ES-I3 (cell line): ENCODE measurements around the gene CETN1.

Experiments used
- H3K36me3 ChIP-seq: 2 replicates; pipeline ENCODE4 v1.6.1; 2013; ENCODE audit warnings: mild to moderate bottlenecking, low read length, control low read depth, moderate library complexity; ENCODE audit not compliant: insufficient read depth
- H3K4me1 ChIP-seq: 2 replicates; pipeline ENCODE4 v1.6.1; 2013; ENCODE audit warnings: mild to moderate bottlenecking, control low read depth, low read length; ENCODE audit not compliant: insufficient read depth
- H3K9ac ChIP-seq: 2 replicates; pipeline ENCODE4 v1.6.1; 2013; ENCODE audit warnings: low read depth, mild to moderate bottlenecking, low read length, moderate library complexity
- H3K9me3 ChIP-seq: 2 replicates; pipeline ENCODE4 v1.6.1; 2013; ENCODE audit warnings: mild to moderate bottlenecking, low read length, moderate library complexity; ENCODE audit not compliant: control insufficient read depth, insufficient read depth

Gene CETN1

DNA sequence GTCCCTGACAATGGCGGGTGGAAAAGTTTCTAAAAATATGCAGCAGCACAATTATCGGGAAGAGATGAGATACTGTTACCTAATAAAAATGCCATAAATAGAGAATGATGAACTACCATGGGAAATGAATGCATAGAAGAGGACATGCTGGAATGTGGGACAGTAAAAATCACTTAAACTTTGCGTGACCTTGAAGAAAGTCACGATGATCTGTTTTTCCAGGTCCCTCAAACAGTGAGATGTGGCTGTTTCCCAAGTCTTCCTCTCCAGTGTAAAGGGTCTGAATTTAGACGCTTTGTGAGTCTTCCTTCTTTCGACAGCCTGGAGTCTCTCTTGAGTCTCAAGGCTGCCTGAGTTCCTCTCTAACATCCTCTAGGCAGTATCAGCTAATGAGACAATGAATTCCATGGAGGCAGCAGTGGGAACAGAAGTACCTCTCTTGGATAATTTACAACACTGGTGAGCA lies 18.0 kb downstream of the CETN1 start:
- peaks cover 4% of the 10 kb centered on the region; the same call in 1 of the 2 replicates for H3K4me1 ChIP-seq
- no peak overlapping the region for H3K9ac ChIP-seq
- H3K36me3 ChIP-seq: no peaks in the 10 kb centered on the region
- no peaks in the 10 kb centered on the region for H3K9me3 ChIP-seq

DNA sequence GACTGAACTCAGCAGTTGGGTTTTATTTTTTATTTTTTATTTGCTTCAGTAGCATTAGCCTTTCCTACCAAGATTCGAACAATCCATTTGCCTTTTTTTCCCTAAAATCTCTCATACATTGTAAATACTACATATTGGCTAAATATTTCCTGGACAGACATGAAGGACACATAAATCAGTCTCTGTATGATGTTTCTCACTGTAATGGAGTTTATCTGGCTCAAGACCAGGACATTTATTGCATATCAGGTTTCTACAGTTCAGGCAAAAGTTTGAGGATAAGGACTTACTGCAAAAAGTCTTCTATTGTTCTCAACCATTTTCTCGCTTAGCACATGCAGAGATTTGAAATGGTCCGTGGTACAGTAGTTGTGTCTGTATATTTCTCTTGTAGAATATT lies 19.9 kb downstream of the CETN1 start:
- no peaks in the 10 kb centered on the region for H3K36me3 ChIP-seq
- no peak overlapping the region for H3K9ac ChIP-seq
- no peaks in the 10 kb centered on the region for H3K9me3 ChIP-seq
- H3K4me1 ChIP-seq: peaks cover 4% of the 10 kb centered on the region; the same call in 1 of the 2 replicates

GRCh38 chr18:604771-605170 lies 24.6 kb downstream of the CETN1 start:
- Histone ChIP-seq H3K4me1 (no peaks in the 10 kb centered on the region), H3K36me3 (no peaks in the 10 kb centered on the region), H3K9me3 (no peaks in the 10 kb centered on the region), H3K9ac (no peak overlapping the region)

GRCh38 chr18:607930-608329 lies 27.8 kb downstream of the CETN1 start:
- H3K36me3 ChIP-seq: no peaks in the 10 kb centered on the region
- no peaks in the 10 kb centered on the region for H3K9me3 ChIP-seq
- no peak overlapping the region for H3K9ac ChIP-seq
- no peaks in the 10 kb centered on the region for H3K4me1 ChIP-seq

GRCh38 chr18:610214-610928 lies 30.2 kb downstream of the CETN1 start:
- Histone ChIP-seq H3K36me3 (no peaks in the 10 kb centered on the region), H3K4me1 (no peaks in the 10 kb centered on the region), H3K9me3 (no peaks in the 10 kb centered on the region), H3K9ac (no peak overlapping the region)

- Histone ChIP-seq H3K4me1 (no peaks in the 10 kb centered on the region), H3K36me3 (no peaks in the 10 kb centered on the region), H3K9me3 (no peaks in the 10 kb centered on the region), H3K9ac (no peak overlapping the region)
Observed at GRCh38 chr18:612156-612555, 32.0 kb downstream of the CETN1 start.

- H3K36me3 ChIP-seq: no peaks in the 10 kb centered on the region
- no peak overlapping the region for H3K9ac ChIP-seq
- no peaks in the 10 kb centered on the region for H3K9me3 ChIP-seq
Observed at GRCh38 chr18:614193-614592, 34.0 kb downstream of the CETN1 start.

DNA sequence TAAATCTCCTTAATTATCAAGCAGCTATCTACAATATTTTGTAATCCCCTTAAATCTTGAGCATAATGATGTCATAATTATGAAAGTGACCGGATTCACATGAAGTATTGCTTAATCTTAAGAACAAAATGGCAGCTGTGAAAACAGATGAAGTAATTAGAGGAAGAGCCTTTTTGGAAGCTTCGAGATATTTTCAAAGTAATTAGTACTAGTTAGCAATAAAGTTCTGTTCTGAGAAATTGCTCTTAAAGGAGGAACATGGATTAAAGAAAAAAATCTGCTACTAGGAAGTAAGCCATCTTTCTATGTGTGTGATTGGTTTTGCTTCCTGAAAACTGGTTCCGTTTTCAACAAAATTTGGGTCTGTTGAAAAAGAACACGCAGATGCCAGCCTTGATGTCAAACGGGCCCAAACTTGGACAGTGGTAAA lies 34.9 kb downstream of the CETN1 start:
- no peaks in the 10 kb centered on the region for H3K36me3 ChIP-seq
- no peaks in the 10 kb centered on the region for H3K9me3 ChIP-seq
- no peaks in the 10 kb centered on the region for H3K4me1 ChIP-seq
- no peak overlapping the region for H3K9ac ChIP-seq

More at GRCh38 chr18:614193-614592, 34.0 kb downstream of the CETN1 start:
- H3K4me1 ChIP-seq: no peaks in the 10 kb centered on the region

- Histone ChIP-seq H3K36me3 (no peaks in the 10 kb centered on the region), H3K9me3 (no peaks in the 10 kb centered on the region), H3K4me1 (no peaks in the 10 kb centered on the region), H3K9ac (no peak overlapping the region)
Observed at GRCh38 chr18:615773-616172, 35.6 kb downstream of the CETN1 start.

GRCh38 chr18:616380-616995 lies 36.3 kb downstream of the CETN1 start:
- no peaks in the 10 kb centered on the region for H3K4me1 ChIP-seq
- H3K9ac ChIP-seq: no peak overlapping the region
- no peaks in the 10 kb centered on the region for H3K36me3 ChIP-seq
- H3K9me3 ChIP-seq: no peaks in the 10 kb centered on the region

DNA sequence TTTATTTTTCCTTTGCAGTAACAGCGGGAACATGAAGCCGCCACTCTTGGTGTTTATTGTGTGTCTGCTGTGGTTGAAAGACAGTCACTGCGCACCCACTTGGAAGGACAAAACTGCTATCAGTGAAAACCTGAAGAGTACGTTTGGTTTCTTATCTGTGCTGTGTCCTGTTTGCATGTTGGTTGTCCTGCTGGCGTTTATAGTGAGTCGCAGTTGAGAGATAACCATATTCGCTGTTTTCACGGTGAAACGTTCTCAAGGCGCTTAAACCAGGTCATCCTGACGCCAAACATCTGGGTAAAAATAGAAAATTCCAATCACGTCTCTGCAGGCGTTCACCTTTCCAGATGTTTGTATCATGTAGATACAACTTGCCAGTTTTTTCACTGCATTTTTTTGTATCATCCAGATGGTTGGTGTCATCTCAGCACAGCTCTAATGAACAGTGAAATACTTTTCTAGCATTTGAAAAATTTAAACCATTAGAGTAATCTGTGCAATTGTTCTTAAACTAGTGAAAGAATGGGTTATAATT lies 37.9 kb downstream of the CETN1 start:
- no peaks in the 10 kb centered on the region for H3K36me3 ChIP-seq
- no peak overlapping the region for H3K9ac ChIP-seq
- H3K9me3 ChIP-seq: no peaks in the 10 kb centered on the region
- no peaks in the 10 kb centered on the region for H3K4me1 ChIP-seq

DNA sequence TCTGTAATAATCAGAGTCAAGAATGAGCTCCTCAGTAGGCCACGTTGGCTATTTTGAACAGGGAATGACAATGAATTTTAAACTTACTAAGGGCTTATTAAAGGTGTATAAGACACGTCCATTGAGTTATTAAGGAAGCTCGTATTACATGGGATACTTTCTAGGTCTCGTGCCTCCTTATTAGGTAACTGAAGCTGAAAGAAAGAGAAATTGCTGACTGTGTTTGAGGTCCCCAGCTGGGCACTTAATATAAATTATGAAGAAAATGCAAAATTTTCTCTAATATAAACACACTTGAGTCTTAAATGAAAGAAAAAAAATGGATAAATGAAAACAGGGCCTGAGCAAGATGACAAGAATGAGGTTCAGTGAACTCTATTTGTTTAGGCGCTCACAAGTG lies 38.4 kb downstream of the CETN1 start:
- no peak overlapping the region for H3K9ac ChIP-seq
- H3K36me3 ChIP-seq: no peaks in the 10 kb centered on the region
- H3K4me1 ChIP-seq: no peaks in the 10 kb centered on the region
- H3K9me3 ChIP-seq: no peaks in the 10 kb centered on the region

- Histone ChIP-seq H3K4me1 (peaks cover 7% of the 10 kb centered on the region; the same call in 1 of the 2 replicates), H3K9me3 (no peaks in the 10 kb centered on the region), H3K36me3 (no peaks in the 10 kb centered on the region), H3K9ac (no peak overlapping the region)
Observed at GRCh38 chr18:621291-622043, 41.3 kb downstream of the CETN1 start.

GRCh38 chr18:622289-622688 lies 42.1 kb downstream of the CETN1 start:
- no peaks in the 10 kb centered on the region for H3K9me3 ChIP-seq

More at GRCh38 chr18:622289-622688, 42.1 kb downstream of the CETN1 start:
- H3K36me3 ChIP-seq: no peaks in the 10 kb centered on the region
- no peak overlapping the region for H3K9ac ChIP-seq
- peaks cover 7% of the 10 kb centered on the region; the same call in 1 of the 2 replicates for H3K4me1 ChIP-seq
